SK-N-SH treated with all-trans-retinoic acid at 6 μM for 48 hours (cell line): ENCODE measurements around the gene GGTLC2.

ENCODE experiments used
- BACH2 ChIP-seq: fragments of 250-450 bp; sonication (Bioruptor Pico); IDR thresholded peaks from 2 replicates; pipeline ENCODE4 v1.9.0; 2021; ENCODE audit warnings: mild to moderate bottlenecking, borderline replicate concordance
- CSDC2 ChIP-seq: fragments of 250-450 bp; sonication (Bioruptor Pico); IDR thresholded peaks from 2 replicates; pipeline ENCODE4 v1.5.0; 2020; ENCODE audit warnings: mild to moderate bottlenecking, moderate library complexity
- CSRNP3 ChIP-seq: fragments of 250-450 bp; sonication (Bioruptor Pico); IDR thresholded peaks from 2 replicates; pipeline ENCODE4 v1.5.1; 2021; ENCODE audit warnings: mild to moderate bottlenecking, moderate library complexity
- ESRRG ChIP-seq: fragments of 250-450 bp; sonication (Bioruptor Pico); IDR thresholded peaks from 2 replicates; pipeline ENCODE4 v1.6.1; 2021; ENCODE audit warnings: mild to moderate bottlenecking
- OSR1 ChIP-seq: fragments of 250-450 bp; sonication (Bioruptor Pico); IDR thresholded peaks from 2 replicates; pipeline ENCODE4 v1.8.0; 2022; ENCODE audit warnings: moderate library complexity, mild to moderate bottlenecking, inconsistent platforms
- PATZ1 ChIP-seq: fragments of 250-450 bp; sonication (Bioruptor Pico); IDR thresholded peaks from 2 replicates; pipeline ENCODE4 v1.8.0; 2020; ENCODE audit warnings: mild to moderate bottlenecking, moderate library complexity, borderline replicate concordance
- SNAI2 ChIP-seq: fragments of 250-450 bp; sonication (Bioruptor Pico); IDR thresholded peaks from 2 replicates; pipeline ENCODE4 v1.5.0; 2020; ENCODE audit warnings: mild to moderate bottlenecking, moderate library complexity
- TCF4 ChIP-seq: fragments of 250-450 bp; sonication (Bioruptor Pico); IDR thresholded peaks from 2 replicates; pipeline ENCODE4 v1.8.0; 2021; ENCODE audit warnings: mild to moderate bottlenecking, moderate library complexity, borderline replicate concordance
- TOX ChIP-seq: fragments of 250-450 bp; sonication (Bioruptor Pico); IDR thresholded peaks from 2 replicates; pipeline ENCODE4 v1.8.0; 2021; ENCODE audit warnings: mild to moderate bottlenecking, moderate library complexity, borderline replicate concordance
- TSHZ2 ChIP-seq: fragments of 250-450 bp; sonication (Bioruptor Pico); IDR thresholded peaks from 2 replicates; pipeline ENCODE4 v1.5.0; 2020; ENCODE audit warnings: mild to moderate bottlenecking, moderate library complexity
- ZC3H10 ChIP-seq: fragments of 250-450 bp; sonication (Bioruptor Pico); IDR thresholded peaks from 2 replicates; pipeline ENCODE4 v1.5.1; 2021; ENCODE audit warnings: mild to moderate bottlenecking, moderate library complexity
- ZFP3 ChIP-seq: fragments of 250-450 bp; sonication (Bioruptor Pico); IDR thresholded peaks from 2 replicates; pipeline ENCODE4 v1.5.0; 2020; ENCODE audit warnings: mild to moderate bottlenecking, moderate library complexity
- ZNF70 ChIP-seq: fragments of 450-650 bp; formaldehyde crosslinking; IDR thresholded peaks from 2 replicates; pipeline ENCODE4 v1.5.0; 2020; ENCODE audit warnings: mild to moderate bottlenecking, moderate library complexity

- TF ChIP-seq ZNF70 (CRISPR knock-in tag) (no peak), TOX (CRISPR knock-in tag) (no peak), TSHZ2 (CRISPR knock-in tag) (no peak), PATZ1 (CRISPR knock-in tag) (no peak), SNAI2 (no peak), ESRRG (CRISPR knock-in tag) (no peak), TCF4 (CRISPR knock-in tag) (no peak), BACH2 (CRISPR knock-in tag) (no peak), OSR1 (CRISPR knock-in tag) (no peak), ZFP3 (CRISPR knock-in tag) (no peak), CSDC2 (no peak), CSRNP3 (CRISPR knock-in tag) (no peak), ZC3H10 (CRISPR knock-in tag) (no peak)
Observed at GRCh38 chr22:22671506-22671905, 27.1 kb downstream of the GGTLC2 start.
